HEK293 (cell line): ENCODE data around the gene SARS2.

Experiments used
- AEBP2 ChIP-seq: fragments of 450-650 bp; formaldehyde crosslinking; IDR thresholded peaks from 2 replicates; pipeline ENCODE4 v1.5.1; 2016; ENCODE audit warnings: missing biosample characterization, missing genetic modification characterization, borderline replicate concordance
- CTCF ChIP-seq: fragments of 450-650 bp; formaldehyde crosslinking; IDR thresholded peaks from 2 replicates; pipeline ENCODE4 v1.5.1; 2016; ENCODE audit warnings: missing biosample characterization, missing genetic modification characterization
- MZF1 ChIP-seq: fragments of 450-650 bp; formaldehyde crosslinking; IDR thresholded peaks from 2 replicates; pipeline ENCODE4 v1.5.1; 2017; ENCODE audit warnings: missing biosample characterization, missing genetic modification characterization, borderline replicate concordance
- PRDM2 ChIP-seq: fragments of 450-650 bp; formaldehyde crosslinking; IDR thresholded peaks from 2 replicates; pipeline ENCODE4 v1.5.1; 2016; ENCODE audit warnings: missing biosample characterization, missing genetic modification characterization, borderline replicate concordance
- SP2 ChIP-seq: fragments of 450-650 bp; formaldehyde crosslinking; IDR thresholded peaks from 2 replicates; pipeline ENCODE4 v1.5.1; 2016; ENCODE audit warnings: missing biosample characterization, missing genetic modification characterization
- ZBTB44 ChIP-seq: fragments of 450-650 bp; IDR thresholded peaks from 2 replicates; pipeline ENCODE4 v1.5.1; 2018; ENCODE audit warnings: missing biosample characterization, mild to moderate bottlenecking, missing genetic modification characterization
- ZFP41 ChIP-seq: fragments of 450-650 bp; formaldehyde crosslinking; IDR thresholded peaks from 2 replicates; pipeline ENCODE4 v1.5.1; 2016; ENCODE audit warnings: missing biosample characterization, missing genetic modification characterization, borderline replicate concordance
- ZNF23 ChIP-seq: fragments of 450-650 bp; formaldehyde crosslinking; IDR thresholded peaks from 2 replicates; pipeline ENCODE4 v1.5.1; 2016; ENCODE audit warnings: missing biosample characterization, missing genetic modification characterization, borderline replicate concordance
- ZNF24 ChIP-seq: fragments of 450-650 bp; formaldehyde crosslinking; IDR thresholded peaks from 2 replicates; pipeline ENCODE4 v1.5.1; 2016; ENCODE audit warnings: missing biosample characterization, missing genetic modification characterization
- ZNF658 ChIP-seq: fragments of 450-650 bp; formaldehyde crosslinking; IDR thresholded peaks from 2 replicates; pipeline ENCODE4; 2016; ENCODE audit warnings: missing biosample characterization, missing genetic modification characterization
- ZNF76 ChIP-seq: fragments of 450-650 bp; formaldehyde crosslinking; IDR thresholded peaks from 2 replicates; pipeline ENCODE4; 2016; ENCODE audit warnings: low read depth, missing biosample characterization, missing genetic modification characterization, borderline replicate concordance
- ZSCAN5A ChIP-seq: fragments of 450-650 bp; formaldehyde crosslinking; IDR thresholded peaks from 2 replicates; pipeline ENCODE4 v1.5.1; 2016; ENCODE audit warnings: missing biosample characterization, missing genetic modification characterization

- TF ChIP-seq CTCF (tag by site-specific recombination) (no peak), ZNF658 (tag by site-specific recombination) (no peak), ZSCAN5A (tag by site-specific recombination) (no peak), ZNF24 (no peak), ZBTB44 (tag by site-specific recombination) (no peak), ZNF76 (tag by site-specific recombination) (no peak), PRDM2 (tag by site-specific recombination) (no peak), AEBP2 (tag by site-specific recombination) (no peak), SP2 (no peak), ZFP41 (tag by site-specific recombination) (no peak), MZF1 (tag by site-specific recombination) (no peak), ZNF23 (no peak)
Observed at GRCh38 chr19:38888876-38889275, 41.7 kb downstream of the SARS2 start.
